GM19438 (cell line): ENCODE data around the gene EMILIN2.
"Not testable (repeated sequence)": the region's sequence is repeated elsewhere in the genome, so short reads cannot be mapped to it uniquely, and the experiment has no call there.

Source experiments
- ATAC-seq: cut with Tn5 transposase; IDR thresholded peaks from one replicate; pipeline ENCODE4 v1.9.1; 2021; ENCODE audit warnings: low read depth; ENCODE audit not compliant: unreplicated experiment

The EMILIN2 gene

DNA sequence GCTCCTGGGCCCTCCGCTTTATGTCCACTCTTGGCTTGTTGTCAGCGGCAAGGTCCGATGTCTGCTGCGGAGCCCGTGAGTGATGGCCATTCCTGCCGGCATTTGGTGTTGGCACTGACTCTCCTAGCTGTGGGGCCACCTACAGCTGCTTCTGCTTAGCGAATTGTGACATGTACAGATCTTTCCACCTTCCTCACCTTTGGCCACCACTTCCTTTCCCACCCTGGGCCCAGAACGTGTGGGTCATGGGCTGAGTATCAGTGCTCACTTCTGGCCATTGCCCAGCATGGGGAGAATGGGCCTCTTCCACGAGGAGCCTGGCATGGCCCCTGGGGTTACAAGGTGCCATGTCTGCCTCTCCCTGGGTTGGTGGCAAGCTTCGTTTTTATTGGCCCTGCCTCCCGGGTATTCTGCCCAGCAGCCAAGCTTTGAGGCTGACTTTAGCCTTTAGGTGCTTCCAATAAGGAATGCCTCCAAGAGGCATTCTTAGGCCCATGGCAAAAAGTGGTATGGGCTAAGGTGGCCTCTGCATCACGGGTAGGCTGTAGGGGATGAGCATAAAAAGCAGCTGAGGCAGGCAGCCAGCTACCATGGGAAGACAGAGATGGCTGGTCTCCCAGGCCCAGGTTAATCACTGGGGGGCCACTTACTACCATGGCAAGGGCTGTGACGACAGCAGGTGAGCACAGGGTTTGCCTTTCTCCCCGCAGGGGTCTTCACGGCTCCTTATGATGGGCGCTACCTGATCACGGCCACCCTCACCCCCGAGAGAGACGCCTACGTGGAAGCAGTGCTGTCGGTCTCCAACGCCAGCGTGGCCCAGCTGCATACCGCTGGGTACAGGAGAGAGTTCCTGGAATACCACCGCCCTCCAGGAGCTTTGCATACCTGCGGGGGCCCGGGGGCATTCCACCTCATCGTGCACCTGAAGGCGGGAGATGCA, 65.8 kb downstream of the EMILIN2 start:
- no peak for ATAC-seq

DNA sequence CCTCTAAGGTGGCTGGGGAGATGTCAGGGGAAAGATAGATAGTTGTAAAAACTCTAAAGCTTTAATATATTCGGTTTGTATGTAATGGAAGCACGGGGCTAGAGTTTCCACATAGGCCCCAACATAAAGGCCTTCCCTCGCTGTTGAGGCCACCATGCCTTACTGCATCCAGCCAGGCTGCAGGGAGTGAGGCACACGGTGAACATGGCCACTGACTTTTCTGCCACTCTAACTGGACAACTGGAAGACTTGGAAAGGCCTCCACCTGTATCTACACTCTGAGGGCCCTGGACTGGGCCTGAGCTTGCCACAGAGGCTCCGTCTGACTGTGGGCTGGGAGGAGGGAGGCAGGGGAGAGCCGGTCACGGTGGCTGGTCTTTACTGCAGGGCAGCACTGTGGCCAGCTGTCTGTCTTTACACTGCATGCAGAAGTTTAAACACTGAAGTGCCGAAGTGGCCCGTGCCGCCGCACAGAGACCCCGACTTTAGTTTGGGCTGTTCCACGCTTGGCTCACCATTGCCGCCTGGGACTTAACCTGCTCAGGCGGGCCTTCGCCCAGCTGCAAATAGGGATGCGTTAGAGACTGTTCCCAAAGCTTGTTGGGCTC, 66.7 kb downstream of the EMILIN2 start:
- ATAC-seq, result no peak

DNA sequence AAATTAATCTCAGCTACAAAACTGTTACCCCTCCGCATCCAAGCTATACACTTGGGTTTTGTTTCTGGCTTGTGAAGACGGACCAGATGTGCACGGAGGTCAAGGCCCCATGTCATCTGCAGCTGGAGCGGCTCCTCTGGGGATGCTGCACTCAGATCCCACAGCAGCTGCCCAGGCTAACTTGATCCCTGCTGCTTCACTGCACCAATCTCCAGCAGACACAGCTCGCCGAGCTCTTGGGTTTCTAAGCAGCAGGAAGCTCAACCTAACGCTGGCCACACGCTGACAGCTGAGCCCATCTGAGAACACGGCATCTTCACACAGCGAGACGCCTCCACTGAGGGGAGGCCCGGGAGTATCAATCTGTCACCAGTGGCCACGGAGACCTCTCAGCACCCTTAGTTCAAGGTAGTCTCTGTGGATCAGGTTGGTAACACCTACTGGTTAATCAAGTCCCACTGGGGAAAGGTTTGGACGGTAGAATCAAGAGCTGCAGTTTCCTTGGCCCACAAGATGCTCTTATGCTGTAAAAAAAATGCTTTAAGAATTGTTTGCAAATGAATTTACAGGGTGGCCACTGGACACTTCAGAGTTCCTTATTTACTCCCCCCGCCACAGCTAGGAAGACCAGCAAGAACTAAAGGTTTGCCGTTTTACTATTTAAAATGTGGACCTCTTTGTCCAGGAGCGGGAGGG, 67.5 kb downstream of the EMILIN2 start:
- ATAC-seq, result no peak

DNA sequence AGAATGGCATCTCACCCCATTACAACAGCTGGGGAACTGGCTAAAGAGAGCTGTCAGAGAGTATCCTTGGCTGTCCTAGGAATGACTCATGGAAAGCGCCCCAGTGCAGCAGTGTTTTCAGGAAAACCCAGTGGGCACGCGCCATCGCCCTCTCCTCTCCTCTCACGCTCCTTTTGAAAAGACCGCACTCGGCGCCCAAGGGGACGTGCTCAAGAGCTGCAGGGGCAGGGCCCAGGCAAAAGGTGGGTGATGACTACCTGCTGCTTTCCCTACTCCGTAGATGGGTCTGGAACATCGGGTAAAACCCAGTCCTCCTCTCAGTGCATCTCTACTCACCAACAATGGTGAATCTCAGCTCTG, 68.1 kb downstream of the EMILIN2 start:
- ATAC-seq, result no peak

DNA sequence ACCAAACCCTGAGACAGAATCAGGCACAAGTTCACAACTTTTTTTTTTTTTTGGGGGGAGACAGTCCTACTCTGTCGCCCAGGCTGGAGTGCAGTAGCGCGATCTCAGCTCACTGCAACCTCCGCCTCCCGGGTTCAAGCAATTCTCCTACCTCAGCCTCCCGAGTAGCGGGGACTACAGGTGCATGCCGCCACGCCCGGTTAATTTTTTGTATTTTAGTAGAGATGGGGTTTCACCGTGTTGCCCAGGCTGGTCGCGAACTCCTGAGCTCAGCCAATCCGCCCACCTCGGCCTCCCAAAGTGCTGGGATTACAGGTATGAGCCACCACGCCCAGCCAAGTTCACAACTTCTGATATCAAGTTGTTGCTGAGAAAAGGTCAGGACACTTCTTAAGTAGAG, 68.7 kb downstream of the EMILIN2 start:
- not testable (repeated sequence) for ATAC-seq

DNA sequence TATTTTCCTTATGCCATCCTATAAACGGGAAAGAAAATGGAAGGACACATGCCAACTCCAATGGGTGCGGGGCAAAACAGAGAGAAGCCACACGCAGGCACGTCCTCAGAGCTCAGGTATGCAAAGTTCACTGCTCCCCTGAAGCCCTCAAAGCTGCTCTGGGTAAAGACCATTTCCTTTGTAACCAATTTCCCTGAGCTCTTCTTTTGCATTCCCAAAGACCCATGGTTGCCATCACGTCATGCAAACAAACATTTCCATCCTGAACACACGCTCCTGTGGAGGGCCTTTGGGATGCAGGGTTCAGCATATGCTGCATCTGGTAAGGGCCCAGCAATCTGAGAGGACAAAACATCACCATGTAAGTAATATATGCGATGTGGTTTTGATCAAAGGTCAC, 69.4 kb downstream of the EMILIN2 start:
- no peak for ATAC-seq

DNA sequence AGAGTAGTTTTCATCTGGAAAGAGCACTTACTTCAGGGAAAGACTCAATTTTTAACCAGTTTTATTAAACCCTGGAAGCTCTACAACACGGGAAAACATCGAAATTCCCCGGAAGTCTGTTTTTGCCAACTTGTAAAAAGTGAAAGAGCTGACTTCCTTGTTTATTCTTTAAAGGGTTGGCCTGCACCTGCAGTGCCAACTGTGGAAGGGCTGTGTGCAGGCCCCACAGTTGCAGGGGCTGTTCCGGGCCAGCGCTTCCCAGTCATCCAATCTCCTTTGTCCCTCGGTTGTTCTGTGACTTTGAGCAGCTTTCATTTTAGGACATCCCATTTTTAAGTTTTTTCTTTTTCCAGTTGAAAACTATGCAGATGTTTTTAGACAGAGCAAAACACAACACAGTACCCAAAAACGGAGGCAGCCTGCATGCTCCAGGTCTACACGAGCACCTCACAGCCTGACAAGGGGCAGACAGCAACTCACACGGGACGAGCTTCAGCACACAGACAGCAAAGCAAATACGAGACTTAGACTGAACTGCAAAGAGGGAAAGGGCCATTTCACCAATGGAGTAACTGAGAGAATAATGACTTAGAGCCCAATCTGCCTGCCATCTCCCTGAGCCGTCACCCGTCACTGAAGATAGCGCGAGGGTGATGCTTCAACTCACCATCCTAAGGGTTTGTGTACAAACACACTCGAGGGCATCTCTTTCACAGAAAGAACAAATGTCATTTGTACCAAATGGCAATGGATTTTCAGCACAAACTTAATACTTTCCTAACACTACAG, 70.6 kb downstream of the EMILIN2 start:
- ATAC-seq, result no peak

DNA sequence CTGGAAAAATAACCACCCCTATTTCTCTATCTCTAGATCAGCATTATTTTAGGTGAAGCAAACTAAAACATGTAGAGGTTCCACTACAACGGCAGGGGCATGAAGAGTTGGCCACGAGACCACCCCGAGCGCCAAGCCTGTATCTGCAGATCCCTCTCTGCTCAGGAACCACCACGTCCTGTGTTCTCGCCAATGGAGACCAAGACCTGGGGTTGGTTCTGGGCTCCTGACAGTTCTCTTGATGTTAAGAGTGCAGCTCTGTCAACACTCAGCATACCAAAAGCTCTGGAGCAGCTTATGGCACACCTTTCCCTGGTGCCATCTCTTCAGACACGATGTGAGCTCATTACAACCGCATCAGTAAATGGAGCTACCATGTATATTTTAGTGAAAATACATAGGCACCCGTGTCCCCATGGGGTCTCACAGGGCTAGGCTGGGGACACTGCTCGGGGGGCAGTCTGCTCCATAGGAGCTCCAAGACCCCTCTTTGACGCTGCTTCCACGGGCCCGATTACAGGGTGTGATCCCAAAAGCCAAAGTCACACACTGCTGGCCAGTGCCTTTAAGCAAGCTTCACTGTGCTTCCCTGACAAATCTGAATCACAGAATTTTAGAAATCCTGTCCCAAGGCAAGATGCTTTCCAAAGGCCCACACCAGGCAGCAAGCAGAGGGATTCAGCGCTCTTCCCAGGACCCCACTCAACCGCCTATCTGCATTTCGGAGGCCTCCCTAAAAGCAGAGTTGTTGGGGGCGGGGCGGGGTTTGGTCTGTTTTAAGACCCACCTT, 72.2 kb downstream of the EMILIN2 start:
- ATAC-seq, result no peak

DNA sequence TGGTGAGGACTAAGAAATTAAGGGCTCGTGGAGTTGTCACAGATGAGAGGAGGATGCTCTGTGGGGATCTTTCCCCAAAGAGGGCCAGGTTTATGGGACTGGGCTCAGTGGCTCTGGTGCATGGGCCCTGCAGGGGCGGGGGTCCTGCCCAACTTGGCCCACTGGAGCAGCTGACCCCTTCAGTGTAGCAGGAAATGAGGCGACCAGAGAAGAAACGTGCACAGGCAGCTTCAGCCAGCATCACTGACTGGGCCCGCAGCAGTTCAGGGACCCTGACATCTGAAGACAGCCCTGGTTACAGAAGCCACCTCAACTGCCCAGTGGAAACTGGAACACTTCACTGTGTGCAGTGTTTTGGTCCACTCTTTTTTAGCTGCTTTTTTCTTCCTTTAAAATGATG, 72.8 kb downstream of the EMILIN2 start:
- ATAC-seq, result no peak

DNA sequence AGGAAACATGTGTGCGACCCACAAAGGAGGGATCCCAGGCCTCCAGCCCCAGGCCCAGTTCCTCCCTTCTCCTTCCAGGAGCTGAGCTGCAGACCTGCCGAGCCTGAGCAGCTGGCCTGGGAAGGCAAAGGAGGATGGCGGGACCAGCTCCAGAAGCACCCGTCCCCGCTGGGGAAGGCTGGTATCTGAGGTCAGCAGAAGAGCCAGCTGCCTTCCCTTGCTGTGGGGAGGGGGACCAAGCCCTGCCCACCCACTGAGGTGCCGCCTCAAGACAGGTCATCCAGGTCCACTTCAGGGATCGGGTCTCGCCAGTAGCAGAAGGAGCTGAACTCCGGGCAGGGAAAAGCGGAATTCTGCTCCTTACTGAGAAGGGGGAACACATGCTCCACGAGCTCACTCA, 73.2 kb downstream of the EMILIN2 start:
- no peak for ATAC-seq

DNA sequence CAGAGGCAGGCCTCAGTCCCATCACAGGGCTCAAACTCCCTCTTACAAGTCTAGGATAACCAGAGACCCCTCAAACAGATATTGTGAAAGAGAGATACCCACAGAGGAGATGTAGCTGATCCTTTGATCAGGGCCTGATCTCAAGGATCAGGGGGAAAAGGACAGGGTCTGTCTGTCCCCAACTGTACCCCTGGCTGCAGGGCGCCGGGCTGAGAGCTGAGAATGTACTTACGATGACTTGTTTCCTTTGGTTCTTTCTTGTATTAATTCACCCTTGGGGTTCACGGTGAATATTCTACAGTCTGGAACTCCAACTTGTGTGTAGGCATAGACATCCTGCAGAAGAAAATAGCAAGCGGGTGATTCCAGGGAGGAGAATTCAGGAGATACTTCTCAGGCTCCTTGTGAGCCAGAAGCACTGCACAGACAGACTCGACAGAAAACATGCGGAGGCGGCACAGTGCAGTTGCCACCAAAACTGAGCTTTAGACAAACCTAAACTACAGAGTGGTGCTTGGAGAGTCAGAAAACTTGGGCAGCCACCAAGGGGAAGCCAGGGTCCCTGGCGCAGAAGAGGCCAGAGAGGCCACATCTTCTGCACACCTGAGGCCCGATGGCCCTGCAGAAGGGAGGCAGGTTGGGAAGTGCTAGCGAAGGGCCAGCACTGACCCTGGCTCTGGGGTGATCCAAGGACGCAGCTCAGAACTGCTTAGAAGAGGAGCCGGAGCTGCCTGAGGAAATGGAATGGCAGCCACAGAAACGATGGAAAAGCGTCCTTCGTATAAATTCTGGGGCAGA, 73.9 kb downstream of the EMILIN2 start:
- ATAC-seq, result no peak

DNA sequence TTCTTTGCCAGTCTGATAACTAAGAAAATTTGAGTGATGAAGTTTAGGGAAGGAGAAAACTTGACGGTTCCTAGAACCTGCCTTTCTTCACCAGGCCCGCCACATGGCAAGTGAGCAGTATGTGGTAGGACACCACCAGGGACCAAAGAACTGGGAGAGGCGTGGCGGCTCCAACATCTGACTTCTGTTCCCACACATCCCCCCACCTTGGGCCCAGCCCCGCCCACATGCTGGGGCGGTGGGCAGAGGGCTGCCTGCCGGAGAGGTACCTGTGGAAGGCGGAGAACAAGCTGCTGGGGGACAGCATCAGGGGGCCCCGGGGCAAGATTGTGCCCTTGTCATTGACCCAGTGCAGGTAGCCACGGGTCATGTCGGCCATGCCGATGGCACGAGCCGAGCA, 75.0 kb downstream of the EMILIN2 start:
- ATAC-seq, result no peak

DNA sequence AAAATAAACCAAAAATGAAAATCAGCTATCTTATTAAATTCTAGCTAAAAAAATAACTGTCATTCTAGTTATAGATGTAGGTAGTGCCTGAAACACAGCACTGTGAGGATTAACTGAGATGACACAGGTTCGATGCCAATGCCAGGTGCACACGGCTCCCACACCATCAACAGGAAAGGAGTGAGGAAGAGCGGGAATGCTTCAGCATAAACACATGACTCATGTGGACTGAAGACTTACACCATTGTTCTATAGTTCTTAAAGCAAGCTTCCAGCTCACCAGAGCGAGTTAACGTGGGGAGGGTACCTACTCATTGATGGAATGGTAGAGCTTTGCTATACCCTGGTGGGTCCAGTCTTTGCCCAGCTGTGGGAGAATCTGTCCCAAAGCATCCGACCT, 76.7 kb downstream of the EMILIN2 start:
- no peak for ATAC-seq

DNA sequence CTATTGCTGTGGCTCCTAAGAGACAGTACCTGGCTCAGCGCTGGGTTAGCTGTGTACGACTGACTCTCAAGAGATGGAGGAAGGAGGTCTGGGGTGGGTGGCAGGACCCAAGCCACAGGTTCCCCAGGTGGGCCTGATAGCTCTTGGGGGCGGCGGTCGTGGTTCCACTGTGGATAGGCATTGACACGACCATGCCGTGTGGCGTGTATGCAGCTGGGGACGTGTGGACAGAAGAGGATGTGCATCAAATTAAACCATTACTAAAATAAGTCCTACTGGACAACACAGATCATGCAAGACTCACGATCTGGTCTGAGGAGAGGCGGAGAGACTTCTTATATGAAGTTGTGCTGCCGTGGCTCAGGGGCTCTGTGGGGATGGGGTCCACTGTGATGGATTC, 78.1 kb downstream of the EMILIN2 start:
- no peak for ATAC-seq

DNA sequence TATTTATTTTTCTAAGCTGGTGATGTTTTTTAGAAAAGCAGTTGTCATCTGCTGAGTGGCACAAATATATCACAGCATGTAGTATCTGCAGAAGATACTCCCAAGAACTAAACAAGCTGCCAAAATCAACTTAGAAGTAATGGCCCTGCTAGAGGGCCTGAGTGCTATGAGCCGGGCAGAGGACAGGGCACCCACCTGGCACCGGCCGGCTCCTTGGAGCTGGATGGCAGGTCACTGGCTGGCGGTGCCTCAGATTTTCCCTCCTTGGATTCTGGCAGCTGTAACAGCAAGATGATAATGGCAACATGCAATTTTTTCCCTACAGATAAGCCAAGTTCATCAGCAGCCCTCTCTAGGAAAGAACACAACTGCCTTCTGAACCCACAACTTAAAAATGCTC, 79.7 kb downstream of the EMILIN2 start:
- no peak for ATAC-seq

DNA sequence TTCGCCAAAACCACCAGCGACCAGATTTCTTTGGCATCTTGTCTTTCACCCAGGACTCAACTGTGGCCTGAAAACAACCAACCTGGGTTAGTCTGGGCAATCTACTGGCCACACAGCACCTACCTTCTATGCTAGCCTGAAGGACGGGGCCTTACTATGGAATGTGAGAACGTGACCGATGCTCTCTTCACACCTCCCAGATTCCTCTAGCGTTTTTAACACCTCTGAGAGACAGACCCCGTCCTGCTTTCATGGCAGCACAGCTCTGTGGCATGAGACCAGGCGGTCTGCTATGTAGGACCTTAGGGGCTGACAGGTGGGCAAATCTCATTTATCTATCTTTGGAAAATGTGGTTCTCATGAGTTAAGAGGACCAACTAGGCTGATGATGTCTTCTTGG, 80.9 kb downstream of the EMILIN2 start:
- no peak for ATAC-seq

DNA sequence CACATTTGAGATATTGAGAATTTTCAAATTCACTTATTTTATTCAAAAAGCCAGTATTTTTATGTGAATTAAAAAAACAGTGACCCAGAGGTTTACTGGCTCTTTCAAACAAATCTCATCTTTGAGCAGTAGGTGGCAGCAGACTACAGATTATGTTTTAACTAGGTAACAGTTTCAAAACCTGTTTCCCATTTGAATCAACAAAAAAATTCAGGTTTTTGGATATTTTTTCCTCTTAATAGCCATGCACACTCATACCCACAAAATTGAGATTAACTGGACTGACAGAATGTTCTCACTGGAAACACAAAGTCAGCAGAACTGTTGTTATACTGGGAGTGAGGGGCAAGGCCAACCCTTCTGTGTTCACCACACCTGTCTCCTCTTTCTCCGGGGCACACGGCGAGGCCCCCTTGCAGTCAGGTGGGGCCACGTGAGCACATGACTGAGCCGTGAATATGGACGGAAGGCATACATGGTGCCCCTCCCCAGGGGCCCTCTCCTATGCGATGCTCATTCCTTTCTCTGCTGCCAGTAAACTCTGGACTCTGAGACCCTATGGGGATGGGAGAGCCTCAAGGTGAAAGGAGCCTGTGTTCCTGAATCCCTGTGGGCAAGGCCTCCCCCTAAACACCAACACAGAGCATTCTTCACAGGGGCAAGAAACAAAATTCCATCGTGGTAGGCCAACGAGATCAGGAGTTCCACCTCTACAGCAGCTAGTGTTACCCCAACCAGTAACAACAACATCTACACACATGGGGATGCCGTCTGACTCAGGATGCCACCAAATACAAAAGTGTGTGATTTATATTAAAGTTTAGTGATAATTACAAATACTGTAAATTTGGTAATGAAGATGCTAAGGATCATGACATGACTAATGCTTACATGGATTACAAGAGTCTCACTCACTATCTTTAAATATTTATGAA, 85.7 kb downstream of the EMILIN2 start:
- no peak for ATAC-seq

DNA sequence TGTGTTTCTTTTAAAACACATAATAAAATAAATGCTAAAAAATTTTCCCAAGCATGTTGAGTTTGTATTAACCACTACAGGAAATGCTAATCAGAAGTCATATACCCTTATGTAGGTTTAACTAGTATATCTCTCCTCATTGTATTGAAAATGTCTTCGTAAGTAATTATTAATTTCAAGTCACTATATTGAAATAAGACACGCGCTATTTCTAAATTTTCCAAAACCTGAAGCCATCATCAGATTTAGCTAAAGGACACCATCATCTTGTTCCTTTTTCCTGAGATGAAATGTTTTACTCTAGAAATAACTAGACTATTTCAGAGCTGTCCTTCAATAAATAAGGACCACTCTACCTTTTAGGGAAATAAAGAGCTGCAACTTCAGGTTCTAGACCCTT, 87.2 kb downstream of the EMILIN2 start:
- no peak for ATAC-seq
